IPS-18a (cell line): ENCODE measurements around the gene QRFP.

Experiments
- H3K27ac ChIP-seq: one replicate; pipeline ENCODE4 v1.5.1; 2013; ENCODE audit warnings: low read length
- H3K27me3 ChIP-seq: one replicate; pipeline ENCODE4 v1.6.1; 2013; ENCODE audit warnings: mild to moderate bottlenecking, low read length; ENCODE audit not compliant: control insufficient read depth, insufficient read depth
- H3K36me3 ChIP-seq: one replicate; pipeline ENCODE4 v1.6.1; 2013; ENCODE audit warnings: low read depth, low read length; ENCODE audit not compliant: control insufficient read depth
- H3K4me1 ChIP-seq: one replicate; pipeline ENCODE4 v1.6.1; 2013; ENCODE audit warnings: low read depth, low read length; ENCODE audit not compliant: control insufficient read depth
- H3K4me3 ChIP-seq: one replicate; pipeline ENCODE4 v1.5.1; 2013; ENCODE audit warnings: low read length
- H3K9ac ChIP-seq: one replicate; pipeline ENCODE4 v1.6.1; 2013; ENCODE audit warnings: mild to moderate bottlenecking, low read length, moderate library complexity
- H3K9me3 ChIP-seq: one replicate; pipeline ENCODE4 v1.6.1; 2013; ENCODE audit warnings: low read depth, low read length; ENCODE audit not compliant: control insufficient read depth

The QRFP gene

DNA sequence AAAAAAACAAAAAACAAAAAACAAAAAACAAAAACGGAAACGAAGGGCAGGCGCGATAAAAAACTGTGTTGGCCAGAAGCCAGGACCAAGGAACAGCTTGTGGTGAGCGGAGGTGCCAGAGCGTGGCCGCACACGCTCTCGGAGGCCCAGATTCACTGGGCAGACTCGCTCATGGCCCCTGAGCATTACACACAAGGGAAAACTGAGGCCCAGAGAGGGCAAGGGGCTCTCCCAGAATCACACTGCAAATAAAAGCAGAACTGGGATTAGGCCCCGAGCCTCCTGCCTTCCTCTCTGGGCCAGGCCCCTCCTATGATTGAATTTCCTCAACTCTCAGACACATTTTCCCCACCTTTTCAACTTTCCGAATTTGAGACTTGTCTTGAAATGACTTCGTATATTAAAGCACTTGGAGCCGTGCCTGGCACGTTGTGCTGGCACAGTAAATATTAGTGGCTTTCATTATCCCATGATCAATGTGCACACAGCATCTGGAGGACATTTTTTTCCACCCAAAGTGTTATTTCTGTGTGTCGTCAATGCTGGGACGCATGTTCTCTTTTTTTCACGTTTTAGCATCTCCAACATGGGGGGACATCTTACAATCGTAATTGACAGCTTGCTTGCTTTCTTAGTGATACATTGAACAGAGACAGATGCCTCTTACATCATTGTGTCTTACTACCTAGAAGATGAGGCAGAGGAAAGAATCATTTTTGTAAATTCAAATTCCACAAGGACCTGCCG, 35.1 kb upstream of the QRFP start:
- Histone ChIP-seq H3K9me3 (no peaks in the 10 kb centered on the region), H3K4me1 (peaks cover 18% of the 10 kb centered on the region), H3K27me3 (no peaks in the 10 kb centered on the region), H3K4me3 (no peak overlapping the region), H3K27ac (no peak overlapping the region), H3K9ac (no peak overlapping the region), H3K36me3 (no peaks in the 10 kb centered on the region)

DNA sequence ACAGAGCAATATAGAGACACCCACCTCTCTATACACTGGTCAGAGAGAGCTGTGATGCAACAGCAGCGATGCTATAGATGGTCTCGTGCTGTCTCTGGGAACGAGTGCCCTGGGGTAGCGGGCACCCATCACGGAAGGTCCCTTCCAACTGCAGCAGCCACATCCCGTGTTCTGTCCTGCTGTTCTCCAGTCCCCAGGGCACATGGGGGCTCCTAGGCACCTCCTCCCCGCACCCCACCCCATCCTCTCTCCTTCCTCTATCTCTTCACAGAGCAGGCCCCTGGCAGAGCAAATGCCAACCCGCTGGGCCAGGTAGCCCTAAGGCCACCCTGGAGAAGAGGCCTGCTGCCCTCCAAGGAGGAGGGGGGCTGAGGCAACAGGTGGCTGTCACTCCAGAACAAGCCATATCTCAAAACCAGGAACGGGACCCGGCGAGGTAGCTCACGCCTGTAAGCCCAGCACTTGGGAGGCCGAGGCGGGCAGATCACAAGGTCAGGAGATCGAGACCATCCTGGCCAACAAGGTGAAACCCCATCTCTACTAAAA, 34.3 kb upstream of the QRFP start:
- no peak overlapping the region for H3K9ac ChIP-seq
- no peaks in the 10 kb centered on the region for H3K36me3 ChIP-seq
- H3K27ac ChIP-seq = no peak overlapping the region
- H3K27me3 ChIP-seq = no peaks in the 10 kb centered on the region
- no peaks in the 10 kb centered on the region for H3K9me3 ChIP-seq
- peaks cover 10% of the 10 kb centered on the region for H3K4me1 ChIP-seq
- H3K4me3 ChIP-seq = no peak overlapping the region

DNA sequence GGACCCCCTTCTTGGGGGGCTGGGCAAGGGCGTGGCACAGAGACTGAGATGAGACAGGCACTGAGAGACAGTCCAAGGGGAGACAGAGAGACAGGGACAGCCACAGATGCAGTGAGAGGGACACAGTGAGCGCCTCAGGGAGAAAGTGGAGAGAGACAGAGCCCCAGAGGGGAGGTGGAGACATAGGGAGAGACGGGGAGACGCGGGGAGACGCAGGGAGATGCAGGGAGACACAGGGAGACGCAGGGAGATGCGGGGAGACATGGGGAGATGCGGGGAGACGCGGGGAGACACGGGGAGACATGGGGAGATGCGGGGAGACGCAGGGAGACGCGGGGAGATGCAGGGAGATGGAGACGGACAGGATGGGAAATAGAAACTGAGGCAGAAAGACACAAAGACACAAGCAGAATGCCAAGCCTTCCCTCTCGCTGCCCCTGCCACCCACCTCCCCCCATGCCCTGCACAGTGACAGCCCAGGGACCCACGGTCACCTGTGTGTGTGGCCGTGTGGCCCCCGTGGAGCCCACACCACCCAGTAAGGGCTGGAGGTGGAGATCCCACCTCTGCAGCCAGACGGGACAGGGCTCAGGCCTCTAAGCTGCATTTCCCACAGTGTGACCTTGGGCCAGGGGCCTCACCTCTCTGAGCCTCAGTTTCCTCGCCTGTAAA, 33.7 kb upstream of the QRFP start:
- Histone ChIP-seq H3K4me3 (no peak overlapping the region), H3K27ac (no peak overlapping the region), H3K36me3 (no peaks in the 10 kb centered on the region), H3K9ac (no peak overlapping the region), H3K4me1 (peaks cover 9% of the 10 kb centered on the region), H3K9me3 (no peaks in the 10 kb centered on the region), H3K27me3 (no peaks in the 10 kb centered on the region)

DNA sequence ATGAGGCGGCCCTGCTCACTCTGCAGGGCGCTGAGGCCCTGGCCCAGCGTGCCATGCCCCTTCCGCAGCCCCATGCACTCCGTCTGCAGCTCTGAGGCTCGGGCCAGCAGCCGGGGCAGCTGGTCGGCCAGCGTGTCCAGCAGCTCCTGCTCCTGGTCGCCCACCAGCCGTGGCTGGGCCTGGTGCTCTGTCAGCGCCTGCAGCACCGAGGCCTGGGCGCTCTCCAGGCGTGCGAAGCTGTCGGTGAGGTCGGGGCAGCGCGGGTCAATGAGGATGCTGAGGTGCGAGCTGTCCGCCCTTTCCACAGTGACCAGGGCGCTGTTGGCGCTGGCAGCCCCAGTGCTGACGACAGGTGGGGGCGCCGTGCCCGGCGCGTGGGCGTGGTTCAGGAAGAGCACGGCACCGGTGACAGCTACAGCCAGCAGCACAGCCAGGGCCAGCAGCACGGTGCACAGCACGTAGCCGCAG, 33.0 kb upstream of the QRFP start:
- no peak overlapping the region for H3K9ac ChIP-seq
- H3K4me3 ChIP-seq = no peak overlapping the region
- H3K27ac ChIP-seq = no peak overlapping the region

DNA sequence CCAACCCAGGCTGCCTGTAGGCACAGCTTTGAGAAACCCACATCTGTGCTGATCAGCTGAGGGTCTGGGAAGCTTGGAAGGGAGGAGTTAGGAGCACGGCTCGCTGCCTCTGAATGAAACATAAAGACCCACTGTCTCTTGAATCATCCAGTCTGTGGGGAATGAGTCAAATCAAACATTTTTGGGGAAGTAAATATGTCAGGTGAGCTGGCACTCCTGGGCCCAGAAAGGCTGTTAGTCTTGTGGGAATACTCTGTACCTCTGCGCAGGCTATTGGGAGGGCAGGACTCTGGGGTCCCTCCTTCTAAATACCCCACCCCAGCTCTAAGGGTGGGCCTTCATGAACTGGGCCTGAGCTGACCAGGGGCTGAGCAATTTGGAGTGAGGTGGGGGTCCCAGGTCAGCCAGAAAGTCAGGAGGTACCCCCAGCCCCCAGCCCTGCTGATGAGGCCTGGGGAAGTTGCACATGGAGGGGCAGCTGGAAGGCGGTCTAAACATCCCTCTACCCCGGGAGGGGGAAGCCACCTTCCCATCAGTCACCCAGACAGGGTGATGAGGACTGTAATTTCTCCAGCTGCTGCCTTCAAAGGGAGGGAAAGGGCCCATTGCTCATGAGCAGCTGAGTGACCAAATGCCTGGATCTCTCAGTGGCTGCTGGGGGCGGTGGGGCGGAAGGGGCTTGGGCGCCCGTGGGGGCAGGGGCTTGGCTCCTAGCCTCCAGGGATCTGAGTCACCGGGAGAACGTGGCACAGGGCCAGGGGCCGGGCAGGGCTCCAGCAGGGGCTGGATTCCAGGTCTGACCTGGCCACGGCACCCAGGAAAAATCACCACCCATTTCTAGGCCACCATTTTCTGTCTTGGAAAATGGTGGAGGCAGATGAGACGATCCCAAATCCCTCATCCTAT, 31.6 kb upstream of the QRFP start:
- no peak overlapping the region for H3K9ac ChIP-seq
- no peaks in the 10 kb centered on the region for H3K9me3 ChIP-seq
- peaks cover 4% of the 10 kb centered on the region for H3K4me1 ChIP-seq
- H3K27me3 ChIP-seq = no peaks in the 10 kb centered on the region
- H3K27ac ChIP-seq = no peak overlapping the region
- H3K36me3 ChIP-seq = no peaks in the 10 kb centered on the region
- no peak overlapping the region for H3K4me3 ChIP-seq

More for the DNA sequence above, 33.0 kb upstream of the QRFP start:
- Histone ChIP-seq H3K36me3 (no peaks in the 10 kb centered on the region), H3K4me1 (peaks cover 9% of the 10 kb centered on the region), H3K9me3 (no peaks in the 10 kb centered on the region), H3K27me3 (no peaks in the 10 kb centered on the region)

DNA sequence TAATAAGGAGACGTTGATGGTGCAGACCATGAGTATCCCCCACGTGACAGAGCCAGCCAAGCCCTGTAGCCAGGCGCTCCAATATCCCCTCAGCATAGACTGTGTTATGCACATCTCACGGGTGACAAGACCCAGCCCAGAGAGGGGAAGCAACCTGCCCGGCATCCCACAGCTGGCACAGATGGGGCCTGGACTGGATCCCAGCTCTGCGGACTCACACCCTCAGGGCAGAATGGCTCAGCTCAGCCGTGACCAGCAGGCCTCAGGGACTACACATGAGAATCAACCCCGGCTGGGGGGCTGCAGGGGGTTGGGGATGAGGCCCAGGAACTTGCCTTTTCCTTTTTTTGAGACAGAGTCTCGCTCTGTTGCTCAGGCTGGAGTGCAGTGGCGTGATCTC, 30.7 kb upstream of the QRFP start:
- Histone ChIP-seq H3K9ac (no peak overlapping the region), H3K4me3 (no peak overlapping the region), H3K9me3 (no peaks in the 10 kb centered on the region), H3K36me3 (no peaks in the 10 kb centered on the region), H3K27ac (no peak overlapping the region), H3K27me3 (no peaks in the 10 kb centered on the region), H3K4me1 (peaks cover under 1% of the 10 kb centered on the region)

DNA sequence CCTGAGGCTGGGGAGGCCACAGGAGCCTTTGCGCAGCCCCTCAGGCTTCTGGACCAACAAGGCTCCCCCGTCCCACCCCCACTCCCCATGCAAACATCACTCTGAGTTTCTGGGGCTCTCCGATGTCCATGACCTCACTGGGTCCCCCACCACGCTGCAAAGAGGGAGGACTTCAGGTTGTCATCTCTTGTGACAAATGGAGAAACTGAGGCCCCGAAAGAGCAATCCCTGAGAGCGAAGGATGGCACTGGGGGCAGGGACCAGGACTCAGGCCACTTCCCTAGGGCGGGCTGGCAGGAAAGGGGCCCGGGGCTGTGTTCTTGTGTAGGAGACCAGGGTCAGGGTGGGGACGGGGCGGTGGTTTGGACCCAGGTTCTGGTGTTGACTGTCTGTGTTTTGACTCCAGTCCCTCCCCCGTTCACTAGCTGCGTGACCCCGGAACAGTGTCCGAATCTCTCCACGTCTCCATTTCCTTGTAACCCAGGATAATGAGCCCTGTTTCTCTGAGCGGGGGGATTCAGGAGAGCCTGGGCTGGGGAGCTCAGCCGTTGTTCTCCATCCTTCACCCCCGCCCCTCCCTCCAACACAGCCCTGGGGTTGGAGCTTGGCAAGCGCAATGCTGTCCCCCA, 28.6 kb upstream of the QRFP start:
- no peak overlapping the region for H3K27ac ChIP-seq
- no peaks in the 10 kb centered on the region for H3K36me3 ChIP-seq
- no peaks in the 10 kb centered on the region for H3K9me3 ChIP-seq
- no peak overlapping the region for H3K9ac ChIP-seq
- H3K4me1 ChIP-seq = no peaks in the 10 kb centered on the region
- H3K27me3 ChIP-seq = no peaks in the 10 kb centered on the region
- H3K4me3 ChIP-seq = no peak overlapping the region

DNA sequence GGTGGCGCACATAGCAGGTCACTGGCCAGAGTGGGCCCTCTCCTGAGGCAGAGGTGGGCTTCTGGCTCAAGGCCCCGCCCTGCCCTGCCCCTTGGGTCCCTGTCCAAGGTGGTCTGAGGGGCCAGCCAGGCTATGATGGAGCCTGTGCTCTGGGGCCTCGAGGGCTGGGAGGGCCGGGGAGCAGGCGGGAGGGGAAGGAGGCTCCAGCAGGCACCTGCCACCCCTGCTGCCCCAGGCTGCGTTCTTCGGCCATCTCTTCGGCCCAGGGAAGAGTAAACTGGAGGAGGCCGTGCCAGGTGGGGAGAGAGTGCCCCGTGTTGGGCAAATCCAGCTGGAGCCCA, 27.8 kb upstream of the QRFP start:
- Histone ChIP-seq H3K27me3 (no peaks in the 10 kb centered on the region), H3K9ac (no peak overlapping the region), H3K4me3 (no peak overlapping the region), H3K9me3 (no peaks in the 10 kb centered on the region), H3K36me3 (no peaks in the 10 kb centered on the region), H3K27ac (no peak overlapping the region), H3K4me1 (no peaks in the 10 kb centered on the region)

DNA sequence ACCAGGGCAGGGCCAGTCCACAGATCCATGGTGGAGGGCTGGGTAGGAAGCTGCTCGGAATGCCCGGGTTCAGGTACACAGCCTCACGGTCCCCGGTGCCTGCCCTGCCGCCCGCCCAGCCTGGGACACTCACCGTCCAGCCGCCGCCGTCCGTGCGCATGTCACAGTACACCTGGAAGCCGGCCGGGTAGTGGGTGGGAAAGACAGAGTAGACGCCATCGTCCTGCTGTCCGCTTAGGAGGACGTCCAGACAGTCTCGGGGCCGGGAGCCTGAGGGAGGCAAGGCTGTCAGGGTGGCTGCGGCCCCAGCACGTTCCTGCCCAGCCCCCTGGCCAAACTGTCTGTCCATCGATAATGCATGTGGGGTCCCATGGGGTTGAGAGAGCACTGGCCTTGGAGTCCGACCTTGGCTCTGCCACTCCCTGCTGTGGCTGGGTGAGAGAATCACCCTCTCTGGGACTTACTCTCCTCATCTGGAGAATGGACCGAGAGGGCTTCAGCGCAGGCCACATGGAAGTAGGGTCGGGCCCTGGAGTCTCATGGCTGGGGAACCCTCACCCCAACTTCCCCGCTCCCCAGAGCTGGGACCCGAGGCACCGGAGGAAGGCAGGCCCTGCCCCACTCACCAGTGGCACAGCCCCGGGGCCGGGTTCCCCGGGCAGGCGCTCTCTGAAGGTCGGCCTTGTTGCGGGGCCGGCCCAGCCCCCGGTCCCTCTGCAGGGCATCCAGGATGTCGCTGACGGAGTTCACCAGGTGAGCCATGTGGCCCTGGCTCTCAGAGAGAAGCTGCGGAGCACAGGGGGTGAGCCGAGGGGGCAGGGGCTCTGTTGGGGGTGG, 27.2 kb upstream of the QRFP start:
- H3K27ac ChIP-seq = no peak overlapping the region
- H3K4me1 ChIP-seq = no peaks in the 10 kb centered on the region
- H3K36me3 ChIP-seq = no peaks in the 10 kb centered on the region
- H3K9ac ChIP-seq = no peak overlapping the region
- H3K9me3 ChIP-seq = no peaks in the 10 kb centered on the region
- H3K27me3 ChIP-seq = no peaks in the 10 kb centered on the region
- no peak overlapping the region for H3K4me3 ChIP-seq

DNA sequence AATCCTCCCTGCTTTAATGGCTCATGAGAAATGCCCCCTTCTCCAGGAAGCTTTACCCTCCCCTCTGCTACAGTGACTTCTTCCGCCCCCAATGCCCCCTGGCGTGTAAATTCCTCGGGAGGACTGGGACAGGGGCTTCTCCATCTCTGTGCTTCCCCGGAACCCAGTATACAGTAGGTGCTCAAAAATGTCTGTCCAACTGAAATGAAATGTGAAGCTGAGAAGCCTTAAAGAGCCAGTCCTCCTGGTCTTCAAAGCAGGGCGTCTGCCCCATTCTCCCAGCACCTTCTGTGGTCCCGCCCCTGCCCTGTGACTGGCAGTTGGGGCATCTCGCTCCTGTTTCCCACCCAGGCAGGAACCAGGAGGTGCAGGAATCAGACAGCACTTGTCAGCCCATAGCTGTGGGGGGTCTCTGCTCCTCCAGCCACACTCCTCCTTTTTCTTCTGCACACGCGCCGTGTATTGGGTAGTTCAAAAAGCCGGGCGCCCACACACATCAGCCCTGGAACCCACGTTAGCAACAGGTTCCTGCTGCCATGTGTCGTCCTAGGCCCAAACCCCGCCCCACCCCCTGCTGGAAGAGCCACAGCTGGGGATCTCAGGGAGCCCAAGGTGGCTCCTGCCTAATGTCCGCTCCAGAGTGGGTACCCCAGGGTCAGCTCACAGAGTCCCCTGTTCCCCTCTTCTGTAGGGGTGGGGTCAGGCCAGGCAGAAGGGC, 26.4 kb upstream of the QRFP start:
- no peaks in the 10 kb centered on the region for H3K4me1 ChIP-seq
- H3K36me3 ChIP-seq = no peaks in the 10 kb centered on the region
- no peak overlapping the region for H3K4me3 ChIP-seq
- H3K9ac ChIP-seq = no peak overlapping the region
- no peaks in the 10 kb centered on the region for H3K9me3 ChIP-seq
- no peak overlapping the region for H3K27ac ChIP-seq
- H3K27me3 ChIP-seq = no peaks in the 10 kb centered on the region
